Measurements from ENCODE around the gene ADAMTS6. TPM values are rescaled to one million over a fixed set of nuclear protein-coding genes. Genes with fewer than 3 reads are reported as not detected.
A peak's percentile ranks its signal among the peaks of the same experiment; 100 is the strongest.
"Not testable (repeated sequence)": the region's sequence is repeated elsewhere in the genome, so short reads cannot be mapped to it uniquely, and the experiment has no call there.

Gene ADAMTS6
- total RNA-seq, 1 donor from 2014 or later: 52.2 TPM

DNA sequence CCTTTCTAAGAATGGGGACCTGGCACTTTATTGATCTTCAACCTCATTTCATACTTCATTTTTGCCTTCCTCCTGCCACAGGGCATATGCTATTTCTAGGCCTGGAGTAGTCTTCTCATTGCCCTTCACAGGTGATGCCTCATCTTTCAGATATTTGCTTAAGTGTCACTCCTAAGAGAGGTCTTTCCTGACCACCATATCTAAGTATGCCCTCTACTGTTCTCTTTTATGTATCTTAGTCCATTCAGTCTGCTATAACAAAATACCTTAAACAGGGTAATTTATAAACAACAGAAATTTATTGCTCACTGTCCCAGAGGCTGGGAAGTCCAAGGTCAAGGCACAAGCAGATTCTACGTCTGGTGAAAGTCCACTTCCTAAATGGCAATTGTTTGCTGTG is 99.1 kb downstream of the ADAMTS6 start:
- DNase-seq (ENCODE audit: low read depth in 2 of 2): no peak

DNA sequence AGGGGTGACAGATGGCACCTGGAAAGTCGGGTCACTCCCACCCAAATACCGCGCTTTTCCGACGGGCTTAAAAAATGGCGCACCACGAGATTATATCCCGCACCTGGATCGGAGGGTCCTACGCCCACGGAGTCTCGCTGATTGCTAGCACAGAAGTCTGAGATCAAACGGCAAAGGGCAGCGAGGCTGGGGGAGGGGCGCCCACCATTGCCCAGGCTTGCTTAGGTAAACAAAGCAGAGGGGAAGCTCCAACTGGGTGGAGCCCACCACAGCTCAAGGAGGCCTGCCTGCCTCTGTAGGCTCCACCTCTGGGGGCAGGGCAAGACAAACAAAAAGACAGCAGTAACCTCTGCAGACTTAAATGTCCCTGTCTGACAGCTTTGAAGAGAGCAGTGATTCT is 111.2 kb downstream of the ADAMTS6 start:
- not testable (repeated sequence) for DNase-seq (ENCODE audit: low read depth in 2 of 2)

DNA sequence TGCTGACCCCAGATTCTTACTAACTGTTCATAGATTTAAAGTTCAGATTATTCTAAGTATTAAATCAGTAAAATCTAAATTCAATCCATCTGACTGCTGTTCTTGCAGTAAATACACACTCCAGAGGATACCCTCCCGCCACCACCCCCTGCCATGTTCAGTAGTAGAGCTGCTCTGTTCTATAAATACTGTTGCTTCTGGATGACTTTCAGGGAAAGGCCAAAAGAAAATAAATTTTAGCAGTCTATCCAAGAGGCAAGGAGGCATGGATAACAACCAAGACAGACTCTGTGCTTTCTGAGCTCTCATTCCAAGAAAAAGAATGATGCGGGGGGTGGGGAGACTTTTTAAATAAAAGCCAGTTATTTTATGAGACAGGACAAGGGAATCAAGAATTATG is 115.1 kb downstream of the ADAMTS6 start:
- no peak for DNase-seq (ENCODE audit: low read depth in 2 of 2)

DNA sequence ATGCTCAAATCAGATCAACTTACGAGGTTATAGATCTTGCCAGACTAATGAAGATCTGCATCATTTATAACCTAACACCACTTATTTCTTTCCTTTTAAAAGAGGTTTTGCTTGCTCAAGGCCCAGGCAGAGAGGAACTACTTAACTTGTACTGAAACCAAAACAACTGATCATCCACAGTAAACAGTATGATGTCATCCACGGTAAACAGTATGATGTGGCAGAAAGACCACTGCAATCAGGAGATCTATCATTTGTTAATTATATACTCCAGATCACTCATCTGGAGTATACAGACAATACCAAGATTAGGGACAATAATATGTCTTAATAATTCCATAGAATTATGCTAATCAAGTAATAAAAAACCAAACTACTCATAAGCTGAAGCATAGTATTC is 116.8 kb downstream of the ADAMTS6 start:
- DNase-seq (ENCODE audit: low read depth in 2 of 2): no peak

DNA sequence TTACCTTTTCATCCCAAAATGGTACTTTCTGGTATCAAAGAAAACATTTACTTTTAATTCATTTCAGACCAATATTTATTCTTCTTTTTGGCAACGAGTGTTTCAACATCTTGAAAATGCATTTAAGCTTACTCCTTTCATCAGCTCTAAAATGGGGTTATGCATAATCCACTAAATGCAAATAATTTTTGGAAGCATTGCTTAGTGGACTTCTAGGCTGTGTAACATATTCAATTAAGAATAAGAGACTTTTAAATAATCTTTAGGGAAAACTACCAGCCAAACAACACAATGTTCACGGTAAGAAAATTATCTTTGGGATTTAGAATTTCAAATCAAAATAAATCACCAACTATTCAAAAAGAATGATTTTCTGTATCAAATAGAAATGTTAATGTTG is 118.2 kb downstream of the ADAMTS6 start:
- DNase-seq (ENCODE audit: low read depth in 2 of 2): no peak

DNA sequence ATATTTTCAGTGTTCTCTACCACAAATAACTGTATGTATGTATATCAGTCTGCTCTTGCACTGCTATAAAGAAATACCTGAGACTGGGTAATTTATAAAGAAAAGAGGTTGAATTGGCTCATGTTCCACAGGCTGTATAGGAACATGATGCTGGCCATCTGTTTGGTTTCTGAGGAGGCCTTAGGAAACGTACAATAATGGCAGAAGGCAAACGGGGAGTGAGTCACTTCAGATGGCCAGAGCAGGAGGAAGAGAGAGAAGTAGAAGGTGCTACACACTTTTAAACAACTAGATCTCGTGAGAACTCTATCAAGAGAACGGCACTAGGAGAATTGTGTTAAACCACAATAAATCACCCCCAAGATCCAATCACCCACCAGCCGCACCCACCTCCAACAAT is 121.7 kb downstream of the ADAMTS6 start:
- peak; percentile 9 to 71 for DNase-seq (ENCODE audit: low read depth in 2 of 2)

DNA sequence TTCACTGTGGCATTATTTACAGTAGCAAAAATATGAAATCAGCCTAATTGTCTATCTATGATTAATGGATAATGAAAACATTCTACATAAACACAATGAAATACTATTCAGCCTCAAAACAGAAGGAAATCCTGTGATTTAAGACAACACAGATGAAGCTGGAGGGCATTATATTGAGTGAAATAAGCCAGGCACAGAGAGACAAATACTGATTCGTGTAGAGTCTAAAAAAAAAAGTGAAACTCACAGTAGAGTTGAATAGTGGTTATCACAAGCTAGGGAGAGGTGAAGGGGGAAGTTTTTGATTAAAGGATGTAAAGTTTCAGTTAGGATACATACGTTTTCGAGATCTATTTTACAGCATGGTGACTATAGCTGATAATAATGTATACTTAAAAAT is 122.2 kb downstream of the ADAMTS6 start:
- DNase-seq (ENCODE audit: low read depth in 2 of 2): peak; percentile 30 to 69

DNA sequence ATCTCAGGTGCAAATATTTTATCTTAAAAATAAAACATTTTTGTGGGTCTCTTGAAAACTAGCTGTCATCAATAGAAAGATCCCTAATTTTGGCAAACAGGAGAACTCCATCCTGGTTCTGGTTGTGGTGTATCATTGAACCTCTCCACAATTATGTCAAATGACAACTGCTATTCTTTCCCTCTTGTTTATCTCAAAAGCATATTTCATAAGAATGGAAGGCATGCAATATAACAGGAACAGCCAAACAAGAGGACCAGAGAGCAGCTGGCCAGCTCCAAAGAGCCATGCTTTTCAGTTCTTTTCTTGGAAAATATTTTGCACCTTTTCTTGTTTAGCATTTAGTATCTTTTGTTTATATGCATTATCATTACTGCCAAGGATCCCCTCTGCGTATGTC is 125.4 kb downstream of the ADAMTS6 start:
- DNase-seq (ENCODE audit: low read depth in 2 of 2): no peak

DNA sequence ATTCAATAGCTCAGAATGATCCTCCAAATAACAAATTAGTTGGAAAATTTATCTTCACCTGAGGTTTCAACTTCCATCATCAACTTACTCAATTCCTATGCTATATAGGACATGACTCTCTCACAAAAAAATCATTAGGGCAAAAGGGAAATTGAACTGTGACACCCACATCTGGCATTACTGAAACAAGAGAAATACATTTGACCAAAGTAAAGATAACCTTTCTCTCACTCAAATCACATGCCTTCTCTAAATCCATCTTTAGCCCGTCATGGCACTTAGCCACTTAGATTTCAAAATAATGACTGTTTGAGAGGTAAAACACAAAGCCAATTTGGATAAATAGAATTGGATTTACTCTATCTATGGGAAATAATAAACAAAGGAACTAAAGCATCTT is 126.4 kb downstream of the ADAMTS6 start:
- no peak for DNase-seq (ENCODE audit: low read depth in 2 of 2)

DNA sequence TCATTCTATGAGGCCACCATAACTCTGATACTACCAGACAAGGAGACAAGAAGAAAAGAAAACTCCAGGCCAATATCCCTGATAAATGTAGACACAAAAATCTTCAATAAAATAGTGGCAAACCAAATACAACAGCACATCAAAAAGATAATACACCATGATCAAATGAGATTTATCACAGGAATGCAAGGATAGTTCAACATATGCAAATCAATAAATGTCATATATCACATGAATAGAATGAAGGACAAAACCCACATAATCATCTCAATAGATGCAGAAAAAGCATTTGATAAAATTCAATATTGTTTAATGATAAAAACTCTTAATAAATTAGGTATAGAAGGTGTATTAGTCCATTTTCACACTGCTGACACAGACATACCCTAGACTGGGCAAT is 139.9 kb downstream of the ADAMTS6 start:
- no peak for DNase-seq (ENCODE audit: low read depth in 2 of 2)

DNA sequence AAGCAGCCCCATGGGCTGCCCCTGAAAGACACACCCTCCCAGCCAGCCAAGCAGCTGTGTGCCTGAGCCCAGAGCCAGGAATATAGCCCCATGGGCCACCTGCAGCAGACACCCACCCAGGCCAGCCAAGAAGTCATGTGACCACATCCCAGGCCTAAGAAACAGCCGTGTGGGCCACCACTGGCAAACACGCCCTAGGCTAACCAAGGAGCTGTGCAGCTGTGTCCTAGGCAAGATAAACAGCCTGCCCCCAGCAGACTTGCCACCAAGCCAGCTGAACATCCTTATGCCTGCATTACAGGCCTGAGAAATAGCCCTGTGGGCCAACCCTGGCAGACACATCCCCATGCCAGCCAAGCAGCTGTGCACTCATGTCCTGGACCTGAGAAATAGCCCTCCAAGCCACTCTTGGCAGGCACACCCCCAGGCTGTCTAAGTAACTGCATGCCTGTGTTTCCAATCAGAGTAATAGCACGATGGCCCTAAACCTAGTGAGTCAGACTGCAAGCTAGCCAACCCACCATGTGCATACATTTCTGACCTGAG is 143.0 kb downstream of the ADAMTS6 start:
- DNase-seq (ENCODE audit: low read depth in 2 of 2): no peak

DNA sequence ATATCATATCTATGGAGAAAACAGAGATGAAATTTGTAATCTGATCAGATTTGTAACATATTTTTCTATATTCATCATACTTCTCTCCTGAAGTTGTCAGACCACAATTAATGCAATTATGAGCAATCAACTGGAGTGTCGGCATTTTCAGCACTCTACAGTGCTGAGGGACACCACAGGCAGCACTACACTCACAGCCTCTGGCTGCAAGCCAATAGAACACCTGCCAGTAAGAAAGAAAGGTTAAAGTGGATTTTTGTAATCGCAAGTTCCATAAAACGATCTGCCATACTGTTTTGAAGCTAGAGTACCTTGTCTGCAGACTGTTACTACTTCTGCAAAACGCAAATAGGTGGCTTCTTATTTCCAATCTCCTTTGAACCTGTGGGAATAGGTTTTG is 147.6 kb downstream of the ADAMTS6 start:
- DNase-seq (ENCODE audit: low read depth in 2 of 2): peak in 1 of 2 donors; percentile 29

DNA sequence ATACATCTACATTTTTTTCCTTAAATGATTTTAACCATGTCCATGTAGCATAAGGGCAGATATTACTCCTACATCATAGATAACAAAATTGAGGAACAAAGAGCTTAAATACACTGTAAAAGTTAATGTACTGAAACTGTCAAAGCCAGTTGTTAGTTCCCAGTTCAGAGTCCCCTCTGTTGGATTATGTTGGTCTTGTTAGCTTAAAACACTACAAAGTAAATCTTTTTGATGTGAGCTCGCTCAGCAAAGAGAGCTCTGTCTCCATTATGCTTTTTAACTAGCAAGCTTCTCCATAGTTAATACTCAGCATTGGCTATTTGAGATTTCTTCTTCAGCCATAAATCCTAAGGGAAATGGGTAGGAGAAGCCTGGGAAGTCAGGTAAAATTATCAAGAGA is 149.1 kb downstream of the ADAMTS6 start:
- DNase-seq (ENCODE audit: low read depth in 2 of 2): no peak

DNA sequence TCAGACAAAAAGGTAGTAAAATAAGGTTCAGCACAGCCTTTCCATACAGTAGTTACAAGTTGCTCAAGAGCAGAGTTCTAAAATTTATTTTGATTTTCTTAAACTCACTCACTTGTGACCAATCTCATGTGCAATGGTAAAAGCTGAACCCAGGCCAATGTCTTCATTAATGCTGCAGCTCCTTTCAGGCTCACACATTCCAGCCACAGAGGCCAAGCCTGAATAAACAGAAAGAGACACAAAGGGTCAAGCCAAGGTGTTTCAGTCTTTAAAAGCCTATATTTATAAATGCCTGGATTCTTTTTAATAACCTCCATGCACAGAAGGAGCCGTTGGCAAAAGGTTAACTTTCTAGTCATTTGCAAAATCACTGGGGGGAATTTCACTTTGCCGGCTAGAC is 152.5 kb downstream of the ADAMTS6 start:
- DNase-seq (ENCODE audit: low read depth in 2 of 2): peak; percentile 5 to 39

DNA sequence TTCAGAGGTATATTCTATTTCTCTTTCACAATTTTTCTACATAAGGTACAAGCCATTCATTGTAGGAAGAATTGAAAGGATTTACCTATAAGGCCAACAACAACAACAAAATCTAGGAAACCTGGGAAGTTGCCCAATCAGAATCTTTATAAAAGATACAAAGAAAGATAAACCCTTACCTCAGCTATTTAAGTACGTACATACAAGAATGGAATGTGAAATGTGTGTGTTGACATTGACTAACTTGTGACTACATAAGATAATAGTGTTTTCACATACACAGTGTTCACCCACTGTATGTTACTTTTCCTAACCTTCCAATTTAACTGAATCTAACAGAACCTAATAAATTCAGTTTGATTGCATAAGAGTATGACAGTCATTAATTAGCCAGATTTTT is 154.1 kb downstream of the ADAMTS6 start:
- DNase-seq (ENCODE audit: low read depth in 2 of 2): peak; percentile 13 to 46

DNA sequence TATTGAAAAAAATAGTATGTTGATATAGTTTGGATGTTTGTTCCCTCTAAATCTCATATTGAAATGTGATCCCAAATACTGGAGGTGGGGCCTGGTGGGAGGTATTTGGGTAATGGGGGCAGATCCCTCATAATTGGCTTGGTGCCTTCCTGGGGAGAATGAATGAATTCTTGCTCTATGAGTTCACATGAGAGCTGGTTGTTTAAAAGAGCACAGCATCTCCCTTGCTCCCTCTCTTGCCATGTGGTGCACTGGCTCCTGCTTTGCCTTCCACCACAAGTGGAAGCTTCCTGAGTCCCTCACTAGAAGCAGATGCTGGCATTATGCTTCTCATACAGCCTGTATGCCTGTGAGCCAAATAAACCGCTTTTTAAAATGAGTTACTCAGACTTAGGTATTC is 154.8 kb downstream of the ADAMTS6 start:
- no peak for DNase-seq (ENCODE audit: low read depth in 2 of 2)

DNA sequence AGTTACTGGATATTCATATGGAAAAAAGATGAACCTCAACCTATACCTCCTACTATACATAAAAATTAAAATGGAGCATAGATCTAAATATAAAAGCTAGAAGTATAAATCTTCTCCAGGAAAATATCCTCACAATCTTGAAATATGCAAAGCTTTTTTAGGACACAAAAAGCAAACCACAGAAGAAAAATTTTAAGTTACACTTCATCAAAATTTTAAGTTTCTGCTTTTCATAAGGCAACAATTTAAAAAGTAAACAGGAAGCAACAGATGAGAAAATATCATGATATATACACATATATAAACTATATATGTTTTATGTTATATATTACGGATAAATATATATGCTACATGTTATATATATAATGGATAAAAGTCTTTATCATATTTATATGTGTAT is 157.5 kb downstream of the ADAMTS6 start:
- DNase-seq (ENCODE audit: low read depth in 2 of 2): no peak

DNA sequence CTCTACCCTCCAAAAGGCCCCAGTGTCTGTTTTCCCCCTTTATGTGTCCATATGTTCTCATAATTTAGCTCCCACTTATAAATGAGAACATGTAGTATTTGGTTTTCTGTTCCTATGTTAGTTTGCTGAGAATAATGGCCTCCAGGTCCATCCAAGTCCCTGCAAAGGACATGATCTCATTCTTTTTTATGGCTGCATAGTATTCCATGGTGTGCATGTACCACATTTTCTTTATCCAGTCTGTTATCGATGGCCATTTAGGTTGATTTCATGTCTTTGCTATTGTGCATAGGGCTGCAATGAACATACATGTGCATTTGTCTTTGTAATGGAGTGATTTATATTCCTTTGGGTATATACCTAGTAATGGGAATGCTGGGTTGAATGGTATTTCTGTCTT is 161.0 kb downstream of the ADAMTS6 start:
- not testable (repeated sequence) for DNase-seq (ENCODE audit: low read depth in 2 of 2)

DNA sequence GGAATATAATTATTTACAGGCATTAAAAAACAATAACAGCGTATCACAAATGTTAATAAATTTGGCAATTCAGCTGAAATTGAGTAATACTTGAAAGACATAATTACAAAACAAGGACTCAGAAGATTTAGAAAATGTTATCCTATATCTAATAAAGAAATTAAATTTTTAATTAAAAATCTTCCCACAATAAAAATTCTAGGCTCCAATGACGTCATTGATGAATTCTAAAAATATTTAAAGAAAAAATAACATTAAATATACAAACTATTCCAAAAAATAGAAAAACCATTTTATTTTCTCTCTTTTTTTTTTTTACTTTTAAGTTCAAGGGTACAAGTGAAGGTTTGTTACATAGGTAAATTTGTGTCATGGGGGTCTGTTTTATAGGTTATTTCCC is 161.5 kb downstream of the ADAMTS6 start:
- DNase-seq (ENCODE audit: low read depth in 2 of 2): no peak

DNA sequence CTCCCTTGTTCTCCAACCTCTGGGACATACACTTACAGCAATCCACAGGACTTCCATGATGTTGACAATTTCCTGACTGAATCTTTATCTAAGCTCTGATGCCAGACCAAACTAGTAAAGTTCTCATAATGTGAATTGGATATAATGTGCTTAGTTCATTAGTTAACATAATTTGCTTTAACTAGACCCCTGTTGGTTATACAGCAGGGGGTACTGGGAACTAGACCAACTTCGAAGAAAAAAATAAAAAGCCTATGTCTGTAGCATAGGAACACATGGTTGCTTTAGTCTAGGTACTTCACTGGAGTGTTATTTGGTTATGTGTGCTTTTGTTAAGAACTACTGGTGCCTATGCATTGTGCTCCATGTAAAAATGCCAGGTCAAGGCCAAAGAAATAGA is 173.8 kb downstream of the ADAMTS6 start:
- no peak for DNase-seq (ENCODE audit: low read depth in 2 of 2)

DNA sequence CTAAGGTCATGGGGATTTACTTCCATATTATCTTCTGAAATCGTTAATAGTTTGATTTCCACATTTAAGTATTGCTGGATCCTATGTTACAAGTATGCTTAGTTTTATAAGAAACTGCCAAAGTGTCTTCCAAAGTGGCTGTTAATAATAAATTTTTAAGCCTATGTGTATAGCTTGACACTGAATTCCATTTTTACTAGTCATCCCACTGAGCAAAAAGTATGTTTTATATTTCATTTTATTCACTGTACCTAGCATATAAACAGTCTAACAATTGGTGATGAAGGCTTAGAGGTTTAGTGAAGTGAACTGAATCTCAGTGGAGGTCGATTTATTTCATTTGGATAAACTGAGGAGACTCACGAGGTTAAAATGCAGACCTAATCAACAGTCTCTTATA is 174.6 kb downstream of the ADAMTS6 start:
- no peak for DNase-seq (ENCODE audit: low read depth in 2 of 2)

DNA sequence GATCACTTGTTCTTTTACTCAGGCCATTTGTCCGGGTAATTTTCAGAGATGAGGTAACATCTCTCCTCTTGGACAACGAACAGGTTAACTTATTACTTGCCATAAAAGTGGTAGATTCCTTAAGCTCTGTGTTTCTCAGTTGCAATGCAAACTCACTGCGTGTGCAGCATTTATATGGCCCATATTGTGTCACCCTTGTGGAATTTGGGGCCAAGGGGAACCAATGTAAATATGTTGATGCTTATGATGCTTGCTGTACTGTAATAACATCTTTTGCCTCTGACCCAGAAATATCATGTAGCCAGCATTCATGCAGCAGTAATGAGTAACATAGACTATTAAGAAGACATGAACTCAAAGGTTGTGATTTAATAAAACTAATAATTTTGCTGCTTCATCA is 175.8 kb downstream of the ADAMTS6 start:
- DNase-seq (ENCODE audit: low read depth in 2 of 2): no peak

DNA sequence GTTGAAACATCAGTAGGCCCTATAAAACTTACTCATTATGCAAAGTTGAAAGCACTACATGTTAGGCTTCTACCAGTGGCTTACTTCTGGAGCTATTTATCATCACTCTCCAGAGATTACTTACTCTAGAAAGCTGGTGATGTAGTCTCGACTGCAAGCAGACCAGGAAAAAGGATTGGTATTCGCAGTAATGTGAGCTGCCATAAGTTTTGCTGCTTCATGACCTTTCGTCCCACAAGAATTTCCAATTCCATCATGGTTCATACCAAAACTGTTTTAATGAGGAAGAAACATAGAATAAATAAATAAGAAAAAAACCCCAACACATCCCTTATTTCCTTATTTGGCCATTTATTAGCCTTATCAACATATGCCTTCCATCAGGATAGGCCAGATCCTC is 181.9 kb downstream of the ADAMTS6 start:
- DNase-seq (ENCODE audit: low read depth in 2 of 2): no peak

DNA sequence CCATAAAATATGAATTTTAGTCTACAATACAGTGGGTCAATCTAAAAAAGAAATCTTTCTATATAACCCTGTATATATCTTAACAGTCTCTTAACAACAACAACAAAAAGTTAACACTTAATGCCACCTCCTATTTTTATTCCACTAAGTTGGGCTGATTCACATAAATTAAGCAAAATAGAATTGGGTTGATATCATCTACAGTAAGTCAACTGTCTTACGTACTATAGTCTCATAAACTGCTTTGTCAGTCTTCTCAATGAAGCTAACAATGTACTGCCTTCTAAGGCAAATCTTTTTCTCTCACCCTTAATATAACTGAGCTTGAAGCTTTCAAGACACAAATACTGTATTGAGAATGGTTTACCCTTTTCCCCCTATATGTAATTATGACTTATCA is 185.7 kb downstream of the ADAMTS6 start:
- DNase-seq (ENCODE audit: low read depth in 2 of 2): no peak

Data from lung microvascular endothelial cell (primary cell).